ENCODE measurements around the gene TP73. TPM values are rescaled to one million over a fixed set of nuclear protein-coding genes. Genes with fewer than 3 reads are reported as not detected.

The TP73 gene
- total and polyA plus RNA-seq, 2 donors (not counting 1 experiment from before 2014, with no cell fraction given): 1.2 to 2.4 TPM

DNA sequence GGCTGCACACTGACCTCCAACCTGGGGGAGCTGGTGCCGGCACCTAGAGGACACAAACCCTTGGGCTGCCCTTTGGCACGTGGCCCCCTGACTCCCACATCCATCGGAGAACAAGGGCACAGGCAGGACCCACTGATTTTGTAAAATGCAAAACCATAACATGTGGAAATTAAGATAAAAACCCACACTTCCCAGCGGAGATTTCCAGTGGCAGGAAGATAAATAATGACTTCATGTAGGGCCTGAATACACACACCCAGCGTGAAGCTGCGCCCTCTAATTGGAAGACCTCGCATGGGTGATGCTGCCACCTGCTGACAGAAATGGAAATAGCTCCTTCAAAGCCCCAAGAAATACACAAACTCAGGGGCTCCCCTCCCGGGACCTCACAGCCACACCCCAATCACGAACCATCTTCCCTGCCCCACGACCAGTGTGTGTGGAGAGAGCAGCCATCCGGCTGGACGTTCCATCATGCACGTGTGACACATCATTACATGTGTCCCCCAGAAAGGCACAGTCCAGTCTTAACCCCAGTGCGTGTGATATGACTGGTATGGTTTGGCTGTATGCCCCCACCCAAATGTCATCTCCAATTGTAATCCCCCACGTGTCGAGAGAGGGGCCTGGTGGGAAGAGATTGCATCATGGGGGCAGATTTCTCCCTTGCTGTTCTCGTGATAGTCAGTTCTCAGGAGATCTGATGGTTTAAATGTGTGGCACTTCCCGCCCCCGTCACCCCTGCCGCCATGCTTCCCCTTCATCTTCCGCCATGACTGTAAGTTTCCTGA is 33.2 kb upstream of the TP73 start:
- Histone ChIP-seq H3K79me2 (ENCODE audit: control insufficient read depth, insufficient read depth, low read length) (peaks cover 9% of the 10 kb centered on the region), H3K4me1 (ENCODE audit: control insufficient read depth in 2 of 2, insufficient read depth in 2 of 2, low read length in 2 of 2) (peaks cover 11 to 23% of the 10 kb centered on the region in 2 donors), H3K9ac (ENCODE audit: low read length) (no peak overlapping the region), H4K20me1 (ENCODE audit: control insufficient read depth, insufficient read depth, low read length, poor library complexity, severe bottlenecking) (no peaks in the 10 kb centered on the region), H2AFZ (ENCODE audit: insufficient read depth, low read depth, low read length, poor library complexity, severe bottlenecking) (no peak overlapping the region), H3K4me3 (ENCODE audit: control extremely low read depth in 1 of 5, extremely low read depth in 1 of 5, insufficient read depth in 1 of 5, low read depth in 2 of 5, low read length in 4 of 5) (no peak overlapping the region), H3K9me3 (ENCODE audit: control extremely low read depth in 1 of 3, control insufficient read depth in 2 of 3, insufficient read depth in 1 of 3, low read length in 2 of 3) (no peaks in the 10 kb centered on the region), H3K36me3 (replicated peaks in 1 of 2; ENCODE audit: control extremely low read depth in 1 of 2, control insufficient read depth in 1 of 2, extremely low read depth in 1 of 2, insufficient read depth in 2 of 2, low read length in 1 of 2) (no peaks in the 10 kb centered on the region), H3K27me3 (replicated peaks in 1 of 4; ENCODE audit: control extremely low read depth in 1 of 4, control insufficient read depth in 3 of 4, insufficient read depth in 4 of 4, low read length in 3 of 4) (peaks cover 0 to 15% (median 0%) of the 10 kb centered on the region in 4 experiments), H3K4me2 (replicated peaks; ENCODE audit: low read depth, low read length, poor library complexity, severe bottlenecking) (no peak overlapping the region), H3K27ac (ENCODE audit: low read length in 2 of 2) (no peak overlapping the region)
- CTCF ChIA-PET: interaction anchor here (0.6 to 4.3 kb wide), 28 partner anchors 10 to 435 kb away, joined by 3 to 69 read pairs (median 4); partner anchors contain the start of gene TP73
- DNase-seq (peak; percentile 88), ATAC-seq (ENCODE audit: low read depth) (peak; percentile 95)
- POLR2A ChIA-PET: interaction anchor here (0.8 to 1.1 kb wide), 2 partner anchors 31 to 166 kb away, joined by 3 read pairs; partner anchors contain the start of gene WRAP73
- Mint-ChIP-seq H3K4me1 (peaks cover 40% of the 10 kb centered on the region), H3K9me3 (ENCODE audit: insufficient read depth) (no peaks in the 10 kb centered on the region), H3K27ac (peak overlapping the region; percentile 52), H3K4me3 (peak overlapping the region; percentile 67), H3K27me3 (peaks cover 17% of the 10 kb centered on the region)
- TF ChIP-seq, protein P1, sequence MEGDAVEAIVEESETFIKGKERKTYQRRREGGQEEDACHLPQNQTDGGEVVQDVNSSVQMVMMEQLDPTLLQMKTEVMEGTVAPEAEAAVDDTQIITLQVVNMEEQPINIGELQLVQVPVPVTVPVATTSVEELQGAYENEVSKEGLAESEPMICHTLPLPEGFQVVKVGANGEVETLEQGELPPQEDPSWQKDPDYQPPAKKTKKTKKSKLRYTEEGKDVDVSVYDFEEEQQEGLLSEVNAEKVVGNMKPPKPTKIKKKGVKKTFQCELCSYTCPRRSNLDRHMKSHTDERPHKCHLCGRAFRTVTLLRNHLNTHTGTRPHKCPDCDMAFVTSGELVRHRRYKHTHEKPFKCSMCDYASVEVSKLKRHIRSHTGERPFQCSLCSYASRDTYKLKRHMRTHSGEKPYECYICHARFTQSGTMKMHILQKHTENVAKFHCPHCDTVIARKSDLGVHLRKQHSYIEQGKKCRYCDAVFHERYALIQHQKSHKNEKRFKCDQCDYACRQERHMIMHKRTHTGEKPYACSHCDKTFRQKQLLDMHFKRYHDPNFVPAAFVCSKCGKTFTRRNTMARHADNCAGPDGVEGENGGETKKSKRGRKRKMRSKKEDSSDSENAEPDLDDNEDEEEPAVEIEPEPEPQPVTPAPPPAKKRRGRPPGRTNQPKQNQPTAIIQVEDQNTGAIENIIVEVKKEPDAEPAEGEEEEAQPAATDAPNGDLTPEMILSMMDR (IDR thresholded peaks at IDR 0.05): peak; percentile 91
- no peak for TF ChIP-seq EZH2 (IDR thresholded peaks at IDR 0.05; ENCODE audit: borderline replicate concordance, insufficient read depth, low read depth, low read length, poor library complexity, severe bottlenecking)
- WGBS (ENCODE audit: insufficient coverage): 16% methylated on average over 10 of the region's 21 CpGs
- intact Hi-C loops (cut with micrococcal nuclease): loop anchor here (1.0 kb wide), 1 partner anchor 128 kb away; no protein-coding TSS in a partner anchor

DNA sequence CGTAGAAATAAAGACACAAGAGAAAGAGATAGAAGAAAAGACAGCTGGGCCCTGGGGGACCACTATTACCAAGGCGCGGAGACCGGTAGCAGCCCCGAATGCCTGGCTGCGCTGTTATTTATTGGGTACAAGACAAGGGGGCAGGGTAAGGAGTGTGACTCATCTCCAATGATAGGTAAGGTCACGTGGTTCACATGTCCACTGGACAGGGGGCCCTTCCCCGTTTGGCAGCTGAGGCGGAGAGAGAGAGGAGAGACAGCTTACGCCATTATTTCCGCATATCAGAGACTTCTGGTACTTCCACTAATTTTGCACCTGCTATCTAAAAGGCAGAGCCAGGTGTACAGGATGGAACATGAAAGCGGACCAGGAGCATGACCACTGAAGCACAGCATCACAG is 31.6 kb upstream of the TP73 start:
- intact Hi-C loops (cut with micrococcal nuclease): loop anchor here (2.0 to 10.0 kb wide), 4 partner anchors 104 to 1206 kb away; partner anchors contain the start of genes CEP104, DFFB and PEX10
- H3K36me3 ChIP-seq (replicated peaks in 1 of 2; ENCODE audit: control extremely low read depth in 1 of 2, control insufficient read depth in 1 of 2, extremely low read depth in 1 of 2, insufficient read depth in 2 of 2, low read length in 1 of 2): no peaks in the 10 kb centered on the region
- POLR2A ChIA-PET: no interaction called here
- H3K27ac ChIP-seq (ENCODE audit: low read length in 2 of 2): no peak overlapping the region
- Mint-ChIP-seq H3K27me3 (peaks cover 5% of the 10 kb centered on the region), H3K27ac (peak overlapping the region; percentile 20), H3K4me3 (no peak overlapping the region), H3K4me1 (peaks cover 49% of the 10 kb centered on the region), H3K9me3 (ENCODE audit: insufficient read depth) (no peaks in the 10 kb centered on the region)
- H3K27me3 ChIP-seq (replicated peaks in 1 of 4; ENCODE audit: control extremely low read depth in 1 of 4, control insufficient read depth in 3 of 4, insufficient read depth in 4 of 4, low read length in 3 of 4): peaks cover 0 to 9% (median 0%) of the 10 kb centered on the region in 4 experiments
- no peak overlapping the region for H3K9ac ChIP-seq (ENCODE audit: low read length)
- ATAC-seq (ENCODE audit: low read depth) (no peak), DNase-seq (no peak)
- TF ChIP-seq EZH2 (IDR thresholded peaks at IDR 0.05; ENCODE audit: borderline replicate concordance, insufficient read depth, low read depth, low read length, poor library complexity, severe bottlenecking): no peak
- TF ChIP-seq, protein P1 (IDR thresholded peaks at IDR 0.05): no peak
- no peak overlapping the region for H2AFZ ChIP-seq (ENCODE audit: insufficient read depth, low read depth, low read length, poor library complexity, severe bottlenecking)
- H4K20me1 ChIP-seq (ENCODE audit: control insufficient read depth, insufficient read depth, low read length, poor library complexity, severe bottlenecking): peaks cover 3% of the 10 kb centered on the region
- WGBS (ENCODE audit: insufficient coverage): 91% methylated on average over 7 of the region's 12 CpGs
- H3K4me1 ChIP-seq (ENCODE audit: control insufficient read depth in 2 of 2, insufficient read depth in 2 of 2, low read length in 2 of 2): peaks cover 15 to 30% of the 10 kb centered on the region in 2 donors
- CTCF ChIA-PET: interaction anchor here (0.8 to 4.3 kb wide), 20 partner anchors 9 to 168 kb away, joined by 3 to 69 read pairs (median 9); partner anchors contain the start of gene TP73
- H3K9me3 ChIP-seq (ENCODE audit: control extremely low read depth in 1 of 3, control insufficient read depth in 2 of 3, insufficient read depth in 1 of 3, low read length in 2 of 3): no peaks in the 10 kb centered on the region
- H3K79me2 ChIP-seq (ENCODE audit: control insufficient read depth, insufficient read depth, low read length): peaks cover 12% of the 10 kb centered on the region
- H3K4me2 ChIP-seq (replicated peaks; ENCODE audit: low read depth, low read length, poor library complexity, severe bottlenecking): no peak overlapping the region
- H3K4me3 ChIP-seq (ENCODE audit: control extremely low read depth in 1 of 5, extremely low read depth in 1 of 5, insufficient read depth in 1 of 5, low read depth in 2 of 5, low read length in 4 of 5): no peak overlapping the region

All from B cell (primary cell).